Astrocyte (in vitro differentiated cells and primary cell): Measurements from ENCODE around the gene SEL1L2.

Experiments
- EZH2 ChIP-seq: IDR thresholded peaks from 2 replicates; pipeline ENCODE4 v1.6.1; 2012; ENCODE audit warnings: mild to moderate bottlenecking, low read length, inconsistent platforms; ENCODE audit not compliant: insufficient read depth
- TF ChIP-seq, protein P1 (sequence below): IDR thresholded peaks from 2 replicates; pipeline ENCODE4 v1.5.1; 2011; ENCODE audit warnings: low read depth, mild to moderate bottlenecking, inconsistent platforms, low read length, moderate library complexity; ENCODE audit not compliant: insufficient read depth

DNA sequence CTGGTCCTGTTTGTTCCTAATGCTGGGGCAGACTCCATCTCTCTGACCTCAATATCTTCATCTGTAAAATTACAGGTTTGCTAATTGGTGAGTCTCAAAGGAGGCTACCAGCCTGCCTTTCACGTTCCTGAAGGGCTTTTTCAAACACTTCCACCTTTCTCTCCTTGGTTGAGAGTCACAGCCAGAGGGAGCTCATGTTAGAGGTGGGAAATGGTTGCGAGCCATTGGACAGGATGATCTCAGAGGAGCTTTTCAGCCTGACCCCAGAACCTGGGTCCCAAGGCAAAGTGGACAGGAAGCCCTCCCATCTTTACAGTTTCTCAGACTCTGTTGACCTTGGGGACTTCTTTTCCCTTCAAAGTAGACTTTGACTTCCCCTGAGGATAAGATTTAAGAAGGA, 168.0 kb downstream of the SEL1L2 start:
- TF ChIP-seq, protein P1, sequence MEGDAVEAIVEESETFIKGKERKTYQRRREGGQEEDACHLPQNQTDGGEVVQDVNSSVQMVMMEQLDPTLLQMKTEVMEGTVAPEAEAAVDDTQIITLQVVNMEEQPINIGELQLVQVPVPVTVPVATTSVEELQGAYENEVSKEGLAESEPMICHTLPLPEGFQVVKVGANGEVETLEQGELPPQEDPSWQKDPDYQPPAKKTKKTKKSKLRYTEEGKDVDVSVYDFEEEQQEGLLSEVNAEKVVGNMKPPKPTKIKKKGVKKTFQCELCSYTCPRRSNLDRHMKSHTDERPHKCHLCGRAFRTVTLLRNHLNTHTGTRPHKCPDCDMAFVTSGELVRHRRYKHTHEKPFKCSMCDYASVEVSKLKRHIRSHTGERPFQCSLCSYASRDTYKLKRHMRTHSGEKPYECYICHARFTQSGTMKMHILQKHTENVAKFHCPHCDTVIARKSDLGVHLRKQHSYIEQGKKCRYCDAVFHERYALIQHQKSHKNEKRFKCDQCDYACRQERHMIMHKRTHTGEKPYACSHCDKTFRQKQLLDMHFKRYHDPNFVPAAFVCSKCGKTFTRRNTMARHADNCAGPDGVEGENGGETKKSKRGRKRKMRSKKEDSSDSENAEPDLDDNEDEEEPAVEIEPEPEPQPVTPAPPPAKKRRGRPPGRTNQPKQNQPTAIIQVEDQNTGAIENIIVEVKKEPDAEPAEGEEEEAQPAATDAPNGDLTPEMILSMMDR, result no peak
- TF ChIP-seq EZH2, result no peak
